Tibial nerve (tissue), 3 donors: Measurements from ENCODE around the gene ASTN2.

ENCODE experiments used
- POLR2A ChIP-seq, 2 donors: fragments of 450-650 bp; IDR thresholded peaks; one replicate each; pipeline ENCODE4 v1.6.1; 2017; ENCODE audit warnings: antibody characterized with exemption in 2 of 2, mild to moderate bottlenecking in 2 of 2, moderate library complexity in 2 of 2
- TF ChIP-seq, protein P1 (sequence below), 5 experiments: fragments of 200-600 bp in 3 of 5; fragments of 450-650 bp in 2 of 5; sonication (generic) in 3 of 5; IDR thresholded peaks; one replicate each; pipeline ENCODE4 v1.5.1; 2016 to 2019; ENCODE audit warnings: antibody characterized with exemption in 5 of 5, mild to moderate bottlenecking in 3 of 5, moderate library complexity in 2 of 5

GRCh38 chr9:116812231-116813030 is 602.4 kb downstream of the ASTN2 start:
- TF ChIP-seq, protein P1, sequence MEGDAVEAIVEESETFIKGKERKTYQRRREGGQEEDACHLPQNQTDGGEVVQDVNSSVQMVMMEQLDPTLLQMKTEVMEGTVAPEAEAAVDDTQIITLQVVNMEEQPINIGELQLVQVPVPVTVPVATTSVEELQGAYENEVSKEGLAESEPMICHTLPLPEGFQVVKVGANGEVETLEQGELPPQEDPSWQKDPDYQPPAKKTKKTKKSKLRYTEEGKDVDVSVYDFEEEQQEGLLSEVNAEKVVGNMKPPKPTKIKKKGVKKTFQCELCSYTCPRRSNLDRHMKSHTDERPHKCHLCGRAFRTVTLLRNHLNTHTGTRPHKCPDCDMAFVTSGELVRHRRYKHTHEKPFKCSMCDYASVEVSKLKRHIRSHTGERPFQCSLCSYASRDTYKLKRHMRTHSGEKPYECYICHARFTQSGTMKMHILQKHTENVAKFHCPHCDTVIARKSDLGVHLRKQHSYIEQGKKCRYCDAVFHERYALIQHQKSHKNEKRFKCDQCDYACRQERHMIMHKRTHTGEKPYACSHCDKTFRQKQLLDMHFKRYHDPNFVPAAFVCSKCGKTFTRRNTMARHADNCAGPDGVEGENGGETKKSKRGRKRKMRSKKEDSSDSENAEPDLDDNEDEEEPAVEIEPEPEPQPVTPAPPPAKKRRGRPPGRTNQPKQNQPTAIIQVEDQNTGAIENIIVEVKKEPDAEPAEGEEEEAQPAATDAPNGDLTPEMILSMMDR (IDR thresholded peaks at IDR 0.05), result no peak
- TF ChIP-seq POLR2A (IDR thresholded peaks at IDR 0.05), result no peak
